Heart right ventricle (tissue), 16 donors: Measurements from ENCODE around the gene CEP112. TPM values are rescaled to one million over a fixed set of nuclear protein-coding genes. Genes with fewer than 3 reads are reported as not detected.
"Not testable (repeated sequence)": the region's sequence is repeated elsewhere in the genome, so short reads cannot be mapped to it uniquely, and the experiment has no call there.

Source experiments
- ATAC-seq, 8 donors: fragments of 200-7000 bp; cut with Tn5 transposase; one replicate each; pipeline ENCODE4 v1.9.1; 2020; ENCODE audit warnings: mild to moderate bottlenecking in 8 of 8, moderate library complexity in 8 of 8, moderate number of reproducible peaks in 1 of 8
- DNase-seq, 2 donors: peaks; one replicate each; pipeline ENCODE4 v3.0.0-alpha.2; 2020
- H3K27ac ChIP-seq, 10 donors: fragments of 200-600 bp; sonication (generic) in 2 of 10; one replicate each; pipeline versions ENCODE4 v1.5.0 to v1.8.0; 2020 to 2022; ENCODE audit warnings: mild to moderate bottlenecking in 3 of 10
- H3K27me3 ChIP-seq, 7 donors: fragments of 200-600 bp; one replicate each; pipeline ENCODE4 v1.8.0; 2021 to 2022; ENCODE audit warnings: mild to moderate bottlenecking in 2 of 7
- H3K36me3 ChIP-seq, 9 donors: fragments of 200-600 bp; sonication (generic) in 1 of 9; one replicate each; pipeline versions ENCODE4 v1.5.0 to v1.8.0; 2020 to 2022; ENCODE audit warnings: mild to moderate bottlenecking in 2 of 9
- H3K4me1 ChIP-seq, 9 donors: fragments of 200-600 bp; sonication (generic) in 1 of 9; one replicate each; pipeline versions ENCODE4 v1.5.0 to v1.8.0; 2020 to 2022; ENCODE audit warnings: mild to moderate bottlenecking in 4 of 9
- H3K4me3 ChIP-seq, 10 donors: fragments of 200-600 bp; sonication (generic) in 2 of 10; one replicate each; pipeline versions ENCODE4 v1.5.0 to v1.8.0; 2020 to 2022; ENCODE audit warnings: mild to moderate bottlenecking in 7 of 10, moderate library complexity in 2 of 10
- H3K9me3 ChIP-seq, 11 donors: fragments of 200-600 bp in 10 of 11; sonication (generic) in 2 of 11; one replicate each; pipeline versions ENCODE4 v1.5.0 to v1.8.0; 2013 to 2022; ENCODE audit warnings: mild to moderate bottlenecking in 2 of 11, control low read depth in 1 of 11, moderate library complexity in 1 of 11
- WGBS, 2 donors: extraction: QIAGEN DNeasy Blood & Tissue Kit; methylation state at CpG; one replicate each; pipeline ENCODE4 v1.1.7; 2013; ENCODE audit warnings: inconsistent platforms in 1 of 2; 5-methylcytosine and 5-hydroxymethylcytosine counted together
- intact Hi-C, 10 donors: fragments of 100-400 bp; cut with DNase I; formaldehyde crosslinking; loops; one replicate each; pipeline versions ENCODE4 v1.11.1 to v1.14.2; 2022
- polyA plus RNA-seq, 2 donors: library from polyadenylated mRNA; stranded (reverse); fragments of 200-250 nt; gene quantifications; one replicate each; pipeline ENCODE4 v1.2.3, GENCODE V29; 2013
- total RNA-seq, 10 donors: library from RNA; stranded (reverse); fragmentation: NEBNext Ultra II Directional in 3 of 10; extraction: Animal tissue kit (Norgen Biotek cat#: 25700) in 3 of 10; gene quantifications; one replicate each; pipeline versions ENCODE4 v1.2.1 to v1.2.4, GENCODE V29; 2021 to 2023
- TF ChIP-seq, protein P1 (sequence below), 9 donors: fragments of 200-600 bp; sonication (generic) in 2 of 9; IDR thresholded peaks; one replicate each; pipeline versions ENCODE4 v1.5.0 to v1.8.0; 2021 to 2022; ENCODE audit warnings: antibody characterized with exemption in 9 of 9, mild to moderate bottlenecking in 5 of 9, moderate library complexity in 1 of 9
- donor health status: Arrhythmogenic right ventricular cardiomyopathy.
- donor health status: ischemic (EF 13 %, LVEDD 7.1; RV severe dilation, severe dysfunction).
- donor health status: healthy with polysubstance abuse.
- donor health status: DM: no; HTN: yes; CAD: no.
- donor health status: DM: no; HTN: no; CAD: no.
- donor health status: ischemic (EF 25% LVEDD 6.9; RV normal size, moderate dysfunction).
- donor health status: ischemic (EF 25% LVEDD 5.7; RV mildly dilated, moderate dysfunction).
- donor health status: healthy.
- donor health status: DM: yes; HTN: yes; CAD: no.
- donor health status: Ischemic cardiomyopathy.
- donor health status: ischemic (EF 35%, LVEDD 5.7; RV mildly dilated, moderate dysfunction).
- donor health status: nonischemic (EF 11% LVEDD 7.7; RV severe dilation, severe dysfunction).
- donor health status: DM: yes; HTN: yes; CAD: no.
- donor health status: PGD.
- donor health status: ischemic (EF 29% LVEDD 5.4; RV normal size, mild dysfunction).
- donor health status: nonischemic (EF 23%, LVEDD 6.1; RV moderate dilation, normal function).

The CEP112 gene
- total and polyA plus RNA-seq, 12 donors: 6.7 to 30.0 (median 16.3) TPM

DNA sequence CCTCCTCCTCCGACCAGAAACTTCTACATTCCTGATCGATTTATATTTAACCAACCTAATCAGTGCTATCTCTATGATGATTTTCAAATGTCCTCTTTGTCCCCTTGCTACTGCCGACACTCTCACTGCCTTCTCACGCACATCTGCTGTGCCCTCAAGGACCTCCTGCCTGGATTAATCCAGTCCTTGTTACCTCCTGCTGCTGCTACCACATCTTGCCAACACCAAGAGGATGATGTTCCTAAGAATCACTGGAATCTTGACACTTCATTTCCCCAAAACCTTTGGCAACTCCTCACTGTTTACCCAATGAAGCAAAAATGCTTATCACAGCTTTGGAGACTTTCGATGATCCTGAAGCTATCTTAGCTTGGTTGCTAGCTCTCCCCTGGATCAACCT, 343.2 kb downstream of the CEP112 start:
- intact Hi-C loops: no loop called here
- Histone ChIP-seq H3K9me3 (peaks cover 0 to 3% (median 0%) of the 10 kb centered on the region in 11 donors), H3K4me3 (no peak overlapping the region), H3K27ac (no peak overlapping the region), H3K36me3 (peaks cover 0 to 7% (median 0%) of the 10 kb centered on the region in 9 donors), H3K27me3 (no peaks in the 10 kb centered on the region), H3K4me1 (peaks cover 0 to 6% (median 0%) of the 10 kb centered on the region in 9 donors)
- 76 to 77% methylated on average over 5 of the region's 5 CpGs for WGBS, 2 donors
- DNase-seq: no peak
- TF ChIP-seq, protein P1, sequence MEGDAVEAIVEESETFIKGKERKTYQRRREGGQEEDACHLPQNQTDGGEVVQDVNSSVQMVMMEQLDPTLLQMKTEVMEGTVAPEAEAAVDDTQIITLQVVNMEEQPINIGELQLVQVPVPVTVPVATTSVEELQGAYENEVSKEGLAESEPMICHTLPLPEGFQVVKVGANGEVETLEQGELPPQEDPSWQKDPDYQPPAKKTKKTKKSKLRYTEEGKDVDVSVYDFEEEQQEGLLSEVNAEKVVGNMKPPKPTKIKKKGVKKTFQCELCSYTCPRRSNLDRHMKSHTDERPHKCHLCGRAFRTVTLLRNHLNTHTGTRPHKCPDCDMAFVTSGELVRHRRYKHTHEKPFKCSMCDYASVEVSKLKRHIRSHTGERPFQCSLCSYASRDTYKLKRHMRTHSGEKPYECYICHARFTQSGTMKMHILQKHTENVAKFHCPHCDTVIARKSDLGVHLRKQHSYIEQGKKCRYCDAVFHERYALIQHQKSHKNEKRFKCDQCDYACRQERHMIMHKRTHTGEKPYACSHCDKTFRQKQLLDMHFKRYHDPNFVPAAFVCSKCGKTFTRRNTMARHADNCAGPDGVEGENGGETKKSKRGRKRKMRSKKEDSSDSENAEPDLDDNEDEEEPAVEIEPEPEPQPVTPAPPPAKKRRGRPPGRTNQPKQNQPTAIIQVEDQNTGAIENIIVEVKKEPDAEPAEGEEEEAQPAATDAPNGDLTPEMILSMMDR (IDR thresholded peaks at IDR 0.05): no peak
- no peak for ATAC-seq

DNA sequence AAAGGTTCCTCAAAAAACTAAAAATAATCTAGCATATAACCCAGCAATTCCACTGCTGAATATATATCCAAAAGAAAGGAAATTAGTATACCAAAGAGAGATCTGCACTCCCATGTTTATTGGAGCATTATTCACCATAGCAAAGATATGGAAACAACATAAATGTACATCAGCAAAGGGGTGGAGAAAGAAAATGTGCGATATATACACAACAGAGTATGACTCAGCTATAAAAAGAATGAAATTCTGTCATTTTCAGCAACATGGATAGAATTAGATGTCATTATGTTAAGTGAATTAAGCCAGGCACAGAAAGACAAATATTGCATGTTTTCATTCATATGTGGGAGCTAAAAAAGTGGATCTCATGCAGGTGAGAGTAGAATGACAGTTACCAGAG, 350.8 kb downstream of the CEP112 start:
- H3K4me3 ChIP-seq: no peak overlapping the region
- DNase-seq (no peak), ATAC-seq (no peak)
- H3K4me1 ChIP-seq: no peaks in the 10 kb centered on the region
- no peaks in the 10 kb centered on the region for H3K27me3 ChIP-seq
- 95 to 98% methylated on average over 1 of the region's 1 CpG for WGBS, 2 donors
- H3K36me3 ChIP-seq: peaks cover 0 to 7% (median 0%) of the 10 kb centered on the region in 9 donors
- TF ChIP-seq, protein P1 (IDR thresholded peaks at IDR 0.05): no peak
- H3K9me3 ChIP-seq: peaks cover 0 to 20% (median 7%) of the 10 kb centered on the region in 11 donors
- intact Hi-C loops: no loop called here
- H3K27ac ChIP-seq: no peak overlapping the region

DNA sequence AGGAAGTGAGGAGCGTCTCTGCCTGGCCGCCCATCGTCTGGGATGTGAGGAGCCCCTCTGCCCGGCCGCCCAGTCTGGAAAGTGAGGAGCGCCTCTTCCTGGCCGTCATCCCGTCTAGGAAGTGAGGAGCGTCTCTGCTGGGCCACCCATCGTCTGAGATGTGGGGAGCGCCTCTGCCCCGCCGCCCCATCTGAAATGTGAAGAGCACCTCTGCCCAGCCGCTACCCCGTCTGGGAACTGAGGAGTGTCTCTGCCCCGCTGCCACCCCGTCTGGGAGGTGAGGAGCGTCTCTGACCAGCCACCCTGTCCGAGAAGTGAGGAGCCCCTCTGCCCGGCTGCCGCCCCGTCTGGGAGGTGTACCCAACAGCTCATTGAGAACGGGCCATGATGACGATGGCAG, 354.7 kb downstream of the CEP112 start:
- intact Hi-C loops, H3K4me3 ChIP-seq, ATAC-seq, DNase-seq, H3K27me3 ChIP-seq, H3K4me1 ChIP-seq, H3K27ac ChIP-seq: not testable (repeated sequence)
- WGBS, 2 donors: 95% methylated on average over 19 to 24 of the region's 24 CpGs
- peaks cover 0 to 56% (median 23%) of the 10 kb centered on the region in 11 donors for H3K9me3 ChIP-seq
- peaks cover 0 to 12% (median 0%) of the 10 kb centered on the region in 9 donors for H3K36me3 ChIP-seq

DNA sequence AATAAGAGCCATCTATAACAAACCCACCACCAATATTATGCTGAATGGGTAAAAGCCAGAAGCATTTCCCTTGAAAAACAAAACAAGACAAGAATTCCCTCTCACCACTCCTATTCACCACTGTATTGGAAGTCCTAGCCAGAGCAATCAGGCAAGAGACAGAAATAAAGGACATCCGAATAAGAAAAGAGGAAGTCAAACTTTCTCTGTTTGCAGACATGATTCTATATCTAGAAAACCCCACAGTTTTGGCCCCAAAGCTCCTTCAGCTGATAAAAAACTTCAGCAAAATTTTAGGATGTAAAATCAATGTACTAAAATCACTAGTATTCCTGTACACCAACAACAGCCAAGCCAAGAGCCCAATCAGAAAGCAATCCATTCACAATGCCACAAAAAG, 358.7 kb downstream of the CEP112 start:
- H3K9me3 ChIP-seq: peaks cover 0 to 70% (median 18%) of the 10 kb centered on the region in 11 donors
- H3K27me3 ChIP-seq: no peaks in the 10 kb centered on the region
- no peak for DNase-seq
- intact Hi-C loops: no loop called here
- 90 to 96% methylated on average over 1 of the region's 1 CpG for WGBS, 2 donors
- no peak overlapping the region for H3K27ac ChIP-seq
- no peak overlapping the region for H3K4me3 ChIP-seq
- ATAC-seq: no peak
- peaks cover 0 to 12% (median 0%) of the 10 kb centered on the region in 9 donors for H3K36me3 ChIP-seq
- TF ChIP-seq, protein P1 (IDR thresholded peaks at IDR 0.05): no peak
- no peaks in the 10 kb centered on the region for H3K4me1 ChIP-seq

DNA sequence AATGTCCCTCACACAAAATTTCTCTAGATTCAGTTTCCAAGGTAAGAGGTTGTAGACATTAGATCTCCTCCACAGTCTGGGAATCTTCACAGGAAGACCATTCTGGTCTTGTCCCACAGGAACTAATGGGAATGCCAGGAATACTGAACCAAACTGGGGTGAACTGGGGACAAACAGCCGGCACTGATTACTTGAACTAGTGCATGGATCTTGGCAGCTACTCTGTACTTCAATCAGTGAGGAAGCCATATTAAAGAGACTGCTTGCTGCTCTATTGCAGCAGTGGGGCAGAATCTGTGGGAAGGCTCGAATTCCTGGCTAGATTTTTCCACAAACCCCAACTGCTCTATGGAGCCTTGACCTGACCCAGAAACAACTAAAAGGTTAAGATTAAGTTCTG, 361.6 kb downstream of the CEP112 start:
- intact Hi-C loops: no loop called here
- no peak overlapping the region for H3K4me3 ChIP-seq
- H3K27ac ChIP-seq: no peak overlapping the region
- 83 to 84% methylated on average over 2 of the region's 2 CpGs for WGBS, 2 donors
- ATAC-seq (no peak), DNase-seq (no peak)
- H3K36me3 ChIP-seq: peaks cover 0 to 12% (median 0%) of the 10 kb centered on the region in 9 donors
- TF ChIP-seq, protein P1 (IDR thresholded peaks at IDR 0.05): no peak
- no peaks in the 10 kb centered on the region for H3K4me1 ChIP-seq
- H3K27me3 ChIP-seq: no peaks in the 10 kb centered on the region
- peaks cover 0 to 62% (median 18%) of the 10 kb centered on the region in 11 donors for H3K9me3 ChIP-seq

DNA sequence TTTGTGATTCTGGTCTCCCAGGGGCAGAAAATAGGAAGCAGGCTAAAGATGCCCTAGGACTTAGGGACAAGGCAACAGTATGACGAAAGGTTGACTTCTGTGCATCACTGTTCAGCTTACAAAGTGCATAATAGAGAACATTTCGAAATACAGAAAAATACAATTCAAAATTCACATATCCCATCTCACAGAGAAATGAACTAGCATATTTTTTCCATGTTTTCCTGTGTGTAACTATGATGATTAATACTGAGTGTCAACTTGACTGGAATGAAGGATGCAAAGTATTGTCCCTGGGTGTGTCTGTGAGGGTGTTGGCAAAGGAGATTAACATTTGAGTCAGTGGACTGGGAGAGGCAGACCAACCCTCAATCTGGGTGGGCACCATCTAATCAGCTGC, 365.4 kb downstream of the CEP112 start:
- H3K36me3 ChIP-seq, H3K4me1 ChIP-seq, DNase-seq, H3K4me3 ChIP-seq, intact Hi-C loops, ATAC-seq, H3K27ac ChIP-seq, H3K27me3 ChIP-seq: not testable (repeated sequence)
- 95 to 100% methylated on average over 2 of the region's 2 CpGs for WGBS, 2 donors
- peaks cover 0 to 27% (median 0%) of the 10 kb centered on the region in 11 donors for H3K9me3 ChIP-seq
